ENCODE results near the gene AKR1C3. TPM values are rescaled to one million over a fixed set of nuclear protein-coding genes. Genes with fewer than 3 reads are reported as not detected.
"Not testable (repeated sequence)": the region's sequence is repeated elsewhere in the genome, so short reads cannot be mapped to it uniquely, and the experiment has no call there.

AKR1C3 gene
- 192 TPM for total RNA-seq
- long read RNA-seq, transcript AKR1C3-201 (9 exons, 1,807 nt) = major isoform, 239 of 249 reads
- long read RNA-seq, partial matches to known transcripts = 4 of 249 reads
- long read RNA-seq, other reads (novel, unspliced or antisense) = 5 of 249 reads

GRCh38 chr10:5094265-5095205 lies at the start of gene AKR1C3:
Gene AKR1C3, plus strand, starts transcription at chr10:5094414. Its CDS starts 31 bp downstream, at chr10:5094445.
- no peak for DNase-seq (ENCODE audit: low spot score)

- DNase-seq (ENCODE audit: low spot score) = no peak
These were observed 49.1 kb upstream of the AKR1C3 start for GRCh38 chr10:5045095-5045494.

GRCh38 chr10:5046410-5046809 lies 47.8 kb upstream of the AKR1C3 start:
- no peak for DNase-seq (ENCODE audit: low spot score)

GRCh38 chr10:5047055-5047454 lies 47.2 kb upstream of the AKR1C3 start:
- not testable (repeated sequence) for DNase-seq (ENCODE audit: low spot score)

- no peak for DNase-seq (ENCODE audit: low spot score)
These were observed 46.1 kb upstream of the AKR1C3 start for GRCh38 chr10:5047912-5048628.

- DNase-seq (ENCODE audit: low spot score) = not testable (repeated sequence)
These were observed 41.2 kb upstream of the AKR1C3 start for GRCh38 chr10:5052951-5053500.

- not testable (repeated sequence) for DNase-seq (ENCODE audit: low spot score)
These were observed 39.4 kb upstream of the AKR1C3 start for GRCh38 chr10:5054831-5055230.

- not testable (repeated sequence) for DNase-seq (ENCODE audit: low spot score)
These were observed 34.9 kb upstream of the AKR1C3 start for GRCh38 chr10:5059267-5059666.

- DNase-seq (ENCODE audit: low spot score) = not testable (repeated sequence)
These were observed 33.4 kb upstream of the AKR1C3 start for GRCh38 chr10:5060791-5061190.

- DNase-seq (ENCODE audit: low spot score) = no peak
These were observed 29.6 kb upstream of the AKR1C3 start for GRCh38 chr10:5064656-5065055.

- no peak for DNase-seq (ENCODE audit: low spot score)
These were observed 25.8 kb upstream of the AKR1C3 start for GRCh38 chr10:5068274-5068984.

- DNase-seq (ENCODE audit: low spot score) = no peak
These were observed 23.4 kb upstream of the AKR1C3 start for GRCh38 chr10:5070648-5071410.

- DNase-seq (ENCODE audit: low spot score) = no peak
These were observed 22.6 kb upstream of the AKR1C3 start for GRCh38 chr10:5071411-5072198.

GRCh38 chr10:5073659-5074058 lies 20.6 kb upstream of the AKR1C3 start:
- DNase-seq (ENCODE audit: low spot score) = no peak

GRCh38 chr10:5076615-5077014 lies 17.6 kb upstream of the AKR1C3 start:
- DNase-seq (ENCODE audit: low spot score) = no peak

GRCh38 chr10:5078547-5079180 lies 15.6 kb upstream of the AKR1C3 start:
- no peak for DNase-seq (ENCODE audit: low spot score)

- DNase-seq (ENCODE audit: low spot score) = no peak
These were observed 14.8 kb upstream of the AKR1C3 start for GRCh38 chr10:5079306-5079830.

GRCh38 chr10:5079836-5080235 lies 14.4 kb upstream of the AKR1C3 start:
- no peak for DNase-seq (ENCODE audit: low spot score)

- no peak for DNase-seq (ENCODE audit: low spot score)
These were observed 13.1 kb upstream of the AKR1C3 start for GRCh38 chr10:5081091-5081490.
